CD4-positive, alpha-beta memory T cell (primary cell): Measurements from ENCODE around the gene SIGMAR1. TPM values are rescaled to one million over a fixed set of nuclear protein-coding genes. Genes with fewer than 3 reads are reported as not detected.

Experiments
- CTCF ChIA-PET: fragments of 350-600 bp; sonication (Branson Sonifier 250); formaldehyde crosslinking; loops from one replicate; lab custom pipeline; 2021; ENCODE audit warnings: inconsistent platforms; ENCODE audit not compliant: partially characterized antibody; lab: Charles Lee
- POLR2A ChIA-PET: fragments of 350-600 bp; sonication (Branson Sonifier 250); formaldehyde crosslinking; loops from one replicate; lab custom pipeline; 2021; ENCODE audit not compliant: partially characterized antibody; lab: Charles Lee
- DNase-seq, 5 donors: peaks; one replicate each; pipeline versions ENCODE4 v3.0.0 to v3.0.0-alpha.2; 2020 to 2022; ENCODE audit warnings: mixed read lengths in 1 of 5
- H3K27ac ChIP-seq: one replicate; pipeline ENCODE4 v1.7.0; 2013; ENCODE audit warnings: low read depth, low read length
- H3K27me3 ChIP-seq: 2 replicates; pipeline ENCODE4 v1.7.0; 2013; ENCODE audit warnings: mild to moderate bottlenecking, low read length, moderate library complexity; ENCODE audit not compliant: insufficient read depth
- H3K36me3 ChIP-seq: 2 replicates; pipeline ENCODE4 v1.7.0; 2013; ENCODE audit warnings: mild to moderate bottlenecking, low read length, moderate library complexity; ENCODE audit not compliant: insufficient read depth
- H3K4me1 ChIP-seq: 2 replicates; pipeline ENCODE4 v1.7.0; 2013; ENCODE audit warnings: mild to moderate bottlenecking, low read length, moderate library complexity; ENCODE audit not compliant: insufficient read depth
- H3K4me3 ChIP-seq, 2 donors: one replicate each; pipeline ENCODE4 v1.7.0; 2013; ENCODE audit warnings: low read length in 2 of 2, mild to moderate bottlenecking in 1 of 2
- H3K9me3 ChIP-seq, 2 donors: one replicate each; pipeline ENCODE4 v1.7.0; 2013; ENCODE audit warnings: low read length in 2 of 2, control low read depth in 1 of 2; ENCODE audit not compliant: control insufficient read depth in 1 of 2
- H3K27ac Mint-ChIP-seq, 7 donors: one replicate each; pipeline ENCODE4 v1.8.0; 2020 to 2021; ENCODE audit warnings: mixed read lengths in 7 of 7, mild to moderate bottlenecking in 6 of 7, inconsistent platforms in 3 of 7, moderate library complexity in 3 of 7
- H3K27me3 Mint-ChIP-seq, 2 donors: one replicate each; pipeline ENCODE4 v1.8.0; 2020 to 2021; ENCODE audit warnings: mixed read lengths in 2 of 2
- H3K36me3 Mint-ChIP-seq, 2 donors: one replicate each; pipeline ENCODE4 v1.8.0; 2020 to 2021; ENCODE audit warnings: mixed read lengths in 2 of 2, inconsistent platforms in 1 of 2, mild to moderate bottlenecking in 1 of 2
- H3K4me1 Mint-ChIP-seq, 4 donors: one replicate each; pipeline ENCODE4 v1.8.0; 2020 to 2021; ENCODE audit warnings: mixed read lengths in 4 of 4, mild to moderate bottlenecking in 1 of 4
- H3K4me3 Mint-ChIP-seq, 8 donors: one replicate each; pipeline ENCODE4 v1.8.0; 2020 to 2021; ENCODE audit warnings: mixed read lengths in 8 of 8, mild to moderate bottlenecking in 7 of 8, moderate library complexity in 6 of 8, inconsistent platforms in 3 of 8
- H3K9me3 Mint-ChIP-seq, 8 donors: one replicate each; pipeline ENCODE4 v1.8.0; 2020 to 2021; ENCODE audit warnings: mixed read lengths in 8 of 8, mild to moderate bottlenecking in 5 of 8, inconsistent platforms in 3 of 8, moderate library complexity in 1 of 8
- intact Hi-C: fragments of 100-400 bp; cut with micrococcal nuclease; formaldehyde crosslinking; loops from one replicate; pipeline ENCODE4 v1.15.1; 2023
- polyA plus RNA-seq, 2 donors: library from polyadenylated mRNA; unstranded; fragments of 300-500 nt; fragmentation: Illumina TruSeq; gene quantifications; one replicate each; pipeline ENCODE4 v1.2.3, GENCODE V29; 2021
- total RNA-seq, 2 experiments: library from RNA; stranded (reverse); gene quantifications; one replicate each; pipeline ENCODE4 v1.2.3, GENCODE V29; 2021

The SIGMAR1 gene
- total and polyA plus RNA-seq, 4 experiments from 2014 or later, result 56.1 to 193 (median 92.6) TPM

GRCh38 chr9:34601937-34602573, 35.5 kb downstream of the SIGMAR1 start:
- H3K36me3 Mint-ChIP-seq, result no peaks in the 10 kb centered on the region

DNA sequence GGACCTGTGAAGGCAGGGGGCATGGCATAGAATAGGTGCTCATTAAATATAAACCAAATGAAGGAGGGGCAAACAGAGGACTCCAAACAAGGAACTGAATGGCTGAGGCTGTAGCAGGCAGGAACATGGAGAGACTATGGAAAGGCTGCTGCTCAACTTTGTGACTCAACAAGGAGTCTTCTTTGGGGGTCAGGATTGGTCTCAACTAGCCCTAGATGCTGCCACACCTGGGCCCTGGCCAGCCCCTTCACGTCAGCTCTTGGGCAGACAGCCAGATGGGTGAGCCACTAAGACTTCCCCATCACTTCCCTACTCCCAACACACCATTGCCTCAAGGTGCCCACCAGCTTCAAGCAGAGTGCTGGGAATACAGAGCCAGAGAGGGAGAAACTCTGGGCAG, 36.7 kb downstream of the SIGMAR1 start:
- Histone ChIP-seq H3K4me1 (no peaks in the 10 kb centered on the region), H3K4me3 (no peak overlapping the region), H3K36me3 (no peaks in the 10 kb centered on the region), H3K27me3 (no peaks in the 10 kb centered on the region), H3K9me3 (no peaks in the 10 kb centered on the region), H3K27ac (no peak overlapping the region)
- Mint-ChIP-seq H3K4me1 (peaks cover 0 to 2% (median 0%) of the 10 kb centered on the region in 4 donors), H3K9me3 (no peaks in the 10 kb centered on the region), H3K27me3 (peaks cover 5 to 6% of the 10 kb centered on the region in 2 donors), H3K36me3 (no peaks in the 10 kb centered on the region), H3K4me3 (no peak overlapping the region), H3K27ac (peak overlapping the region in 1 of 7 donors; percentile 14)
- intact Hi-C loops, result loop anchor here (5.0 kb wide), 1 partner anchor 36 kb away; the partner anchor contains the start of gene SIGMAR1
- no peak for DNase-seq
- ChIA-PET POLR2A (no interaction called here), CTCF (interaction anchor here (0.8 to 1.0 kb wide), 2 partner anchors 10 to 33 kb away, joined by 3 read pairs; no protein-coding TSS in a partner anchor)

More at GRCh38 chr9:34601937-34602573, 35.5 kb downstream of the SIGMAR1 start:
- Mint-ChIP-seq H3K27ac (peak overlapping the region in 1 of 7 donors; percentile 71), H3K27me3 (peaks cover 0 to 6% of the 10 kb centered on the region in 2 donors), H3K4me3 (no peak overlapping the region), H3K4me1 (peaks cover 0 to 2% (median 0%) of the 10 kb centered on the region in 4 donors), H3K9me3 (no peaks in the 10 kb centered on the region)
- ChIA-PET POLR2A (no interaction called here), CTCF (interaction anchor here (0.9 to 5.6 kb wide), 13 partner anchors 9 to 300 kb away, joined by 3 to 70 read pairs (median 4); partner anchors contain the start of genes DCTN3, RPP25L and SIGMAR1)
- DNase-seq, result no peak
- Histone ChIP-seq H3K36me3 (no peaks in the 10 kb centered on the region), H3K4me1 (no peaks in the 10 kb centered on the region), H3K9me3 (no peaks in the 10 kb centered on the region), H3K4me3 (no peak overlapping the region), H3K27me3 (no peaks in the 10 kb centered on the region), H3K27ac (no peak overlapping the region)
- intact Hi-C loops, result loop anchor here (5.0 kb wide), 1 partner anchor 35 kb away; the partner anchor contains the start of gene SIGMAR1

GRCh38 chr9:34599546-34599945, 38.0 kb downstream of the SIGMAR1 start:
- Histone ChIP-seq H3K4me1 (no peaks in the 10 kb centered on the region), H3K36me3 (no peaks in the 10 kb centered on the region), H3K27ac (no peak overlapping the region), H3K4me3 (no peak overlapping the region), H3K27me3 (peaks cover 7% of the 10 kb centered on the region), H3K9me3 (no peaks in the 10 kb centered on the region)
- Mint-ChIP-seq H3K27me3 (peaks cover 11% of the 10 kb centered on the region in 2 donors), H3K4me1 (peaks cover 0 to 2% (median 0%) of the 10 kb centered on the region in 4 donors), H3K4me3 (no peak overlapping the region), H3K36me3 (no peaks in the 10 kb centered on the region), H3K9me3 (no peaks in the 10 kb centered on the region), H3K27ac (no peak overlapping the region)
- no peak for DNase-seq
- ChIA-PET CTCF (interaction anchor here (1.0 to 2.2 kb wide), 2 partner anchors 11 to 35 kb away, joined by 3 to 7 read pairs; no protein-coding TSS in a partner anchor), POLR2A (interaction anchor here (1.9 kb wide), 1 partner anchor 38 kb away, joined by 6 read pairs; the partner anchor contains the start of gene SIGMAR1)
- intact Hi-C loops, result no loop called here

DNA sequence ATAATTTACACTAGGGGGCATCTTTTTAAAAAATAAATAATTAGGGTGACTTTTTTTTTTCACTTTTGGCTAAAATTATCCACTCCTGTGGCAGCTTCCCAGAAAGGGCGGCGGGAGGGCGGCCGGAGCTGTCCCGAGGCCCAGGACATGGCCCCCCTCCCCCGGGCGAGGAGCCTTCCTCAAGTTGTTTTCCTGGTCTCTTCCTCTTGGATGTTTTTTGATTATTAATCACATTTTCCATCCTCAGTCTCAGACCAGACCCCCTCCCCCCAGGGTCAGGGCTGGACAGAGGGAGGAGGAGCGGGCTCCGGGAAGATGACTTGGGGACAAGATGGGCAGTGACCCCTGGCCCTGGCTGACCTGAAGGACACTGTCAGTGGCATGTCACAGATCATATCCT, 43.4 kb downstream of the SIGMAR1 start:
- Histone ChIP-seq H3K9me3 (no peaks in the 10 kb centered on the region), H3K27me3 (peaks cover 36% of the 10 kb centered on the region), H3K36me3 (no peaks in the 10 kb centered on the region), H3K4me3 (no peak overlapping the region), H3K27ac (no peak overlapping the region), H3K4me1 (peaks cover 19% of the 10 kb centered on the region)
- no peak for DNase-seq
- CTCF ChIA-PET, result interaction anchor here (1.4 to 1.8 kb wide), 3 partner anchors 9 to 190 kb away, joined by 5 to 7 read pairs (median 5); no protein-coding TSS in a partner anchor
- peaks cover 0 to 2% (median 0%) of the 10 kb centered on the region in 8 donors for H3K9me3 Mint-ChIP-seq
- POLR2A ChIA-PET, result no interaction called here
- peaks cover 27 to 43% of the 10 kb centered on the region in 2 donors for H3K27me3 Mint-ChIP-seq
- H3K27ac Mint-ChIP-seq, result no peak overlapping the region
- intact Hi-C loops, result loop anchor here (5.0 kb wide), 1 partner anchor 47 kb away; no protein-coding TSS in a partner anchor
- no peak overlapping the region for H3K4me3 Mint-ChIP-seq
- no peaks in the 10 kb centered on the region for H3K36me3 Mint-ChIP-seq
- peaks cover 5 to 25% (median 11%) of the 10 kb centered on the region in 4 donors for H3K4me1 Mint-ChIP-seq

DNA sequence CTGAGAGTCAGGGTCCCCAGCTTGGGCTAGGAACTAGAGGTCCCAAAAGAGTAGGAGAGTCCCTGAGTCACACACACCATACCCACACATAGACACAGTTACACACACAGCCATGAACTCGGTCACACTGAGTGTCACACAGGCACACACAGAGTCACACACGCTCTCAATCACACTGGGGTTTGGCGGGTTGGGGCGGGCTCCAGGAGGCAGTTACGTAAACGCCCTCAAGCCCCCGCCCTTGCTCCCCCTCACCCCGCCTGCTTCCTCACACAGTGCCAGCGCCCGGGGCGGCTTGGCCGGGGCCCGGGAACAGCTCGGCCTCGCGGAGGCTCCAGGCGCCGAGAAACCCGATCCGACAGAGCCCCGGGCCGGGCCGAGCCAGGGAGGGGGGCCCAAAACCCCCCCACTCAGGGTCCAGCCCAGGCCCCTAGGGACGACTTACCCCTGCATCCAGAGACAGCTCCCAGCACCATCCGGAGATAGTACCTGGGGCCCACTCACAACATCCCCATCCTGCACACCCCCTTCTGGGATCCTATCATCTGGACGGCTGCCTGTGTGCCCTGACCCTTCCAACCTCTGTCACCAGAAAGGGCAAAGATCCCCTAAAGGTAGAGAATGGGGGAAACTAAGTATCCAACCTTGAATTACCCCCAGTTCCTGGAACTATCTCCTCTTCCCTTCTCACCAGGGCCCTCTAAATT, 44.5 kb downstream of the SIGMAR1 start:
- ChIA-PET POLR2A (no interaction called here), CTCF (interaction anchor here (1.7 to 3.0 kb wide), 2 partner anchors 41 to 162 kb away, joined by 7 to 14 read pairs; no protein-coding TSS in a partner anchor)
- intact Hi-C loops, result loop anchor here (5.0 kb wide), 1 partner anchor 46 kb away; no protein-coding TSS in a partner anchor
- Mint-ChIP-seq H3K36me3 (no peaks in the 10 kb centered on the region), H3K27me3 (peaks cover 38 to 53% of the 10 kb centered on the region in 2 donors), H3K9me3 (peaks cover 0 to 2% (median 0%) of the 10 kb centered on the region in 8 donors), H3K4me1 (peaks cover 12 to 35% (median 20%) of the 10 kb centered on the region in 4 donors), H3K27ac (peak overlapping the region in 1 of 7 donors; percentile 69), H3K4me3 (peak overlapping the region in 7 of 8 donors; percentile 25 to 86 (median 78))
- Histone ChIP-seq H3K27ac (no peak overlapping the region), H3K4me3 (no peak overlapping the region), H3K27me3 (peaks cover 44% of the 10 kb centered on the region), H3K9me3 (no peaks in the 10 kb centered on the region), H3K4me1 (peaks cover 25% of the 10 kb centered on the region), H3K36me3 (no peaks in the 10 kb centered on the region)
- no peak for DNase-seq

GRCh38 chr9:34591917-34592866, 45.4 kb downstream of the SIGMAR1 start:
- peak overlapping the region; percentile 25 to 86 (median 80) for H3K4me3 Mint-ChIP-seq
- H3K27me3 Mint-ChIP-seq, result peaks cover 44 to 62% of the 10 kb centered on the region in 2 donors
- peaks cover 47% of the 10 kb centered on the region for H3K27me3 ChIP-seq
- H3K4me3 ChIP-seq, result peak overlapping the region in 1 of 2 donors; percentile 50
- no peaks in the 10 kb centered on the region for H3K36me3 ChIP-seq
- intact Hi-C loops, result loop anchor here (1.0 to 5.0 kb wide), 4 partner anchors 45 to 188 kb away; no protein-coding TSS in a partner anchor
- peaks cover 25% of the 10 kb centered on the region for H3K4me1 ChIP-seq
- CTCF ChIA-PET, result interaction anchor here (0.6 to 3.0 kb wide), 37 partner anchors 10 to 968 kb away, joined by 3 to 21 read pairs (median 4); partner anchors contain the start of genes DCTN3, GALT, RPP25L and SIGMAR1
- peak overlapping the region in 2 of 7 donors; percentile 0 to 69 for H3K27ac Mint-ChIP-seq
- POLR2A ChIA-PET, result interaction anchor here (0.6 to 1.2 kb wide), 2 partner anchors 14 to 262 kb away, joined by 3 to 4 read pairs; no protein-coding TSS in a partner anchor
- peaks cover 12 to 44% (median 20%) of the 10 kb centered on the region in 4 donors for H3K4me1 Mint-ChIP-seq
- no peak for DNase-seq
- no peaks in the 10 kb centered on the region for H3K9me3 ChIP-seq
- H3K36me3 Mint-ChIP-seq, result no peaks in the 10 kb centered on the region
- H3K9me3 Mint-ChIP-seq, result peaks cover 0 to 2% (median 0%) of the 10 kb centered on the region in 8 donors
- no peak overlapping the region for H3K27ac ChIP-seq
